CD4-positive, alpha-beta T cell treated with Interleukin-10 for 1 hour (primary cell): ENCODE results near the gene RNASEH2C.
"Not testable (repeated sequence)": the region's sequence is repeated elsewhere in the genome, so short reads cannot be mapped to it uniquely, and the experiment has no call there.

ENCODE experiments used
- DNase-seq: peaks from one replicate; pipeline ENCODE4 v3.0.0-alpha.2; 2020

The RNASEH2C gene

DNA sequence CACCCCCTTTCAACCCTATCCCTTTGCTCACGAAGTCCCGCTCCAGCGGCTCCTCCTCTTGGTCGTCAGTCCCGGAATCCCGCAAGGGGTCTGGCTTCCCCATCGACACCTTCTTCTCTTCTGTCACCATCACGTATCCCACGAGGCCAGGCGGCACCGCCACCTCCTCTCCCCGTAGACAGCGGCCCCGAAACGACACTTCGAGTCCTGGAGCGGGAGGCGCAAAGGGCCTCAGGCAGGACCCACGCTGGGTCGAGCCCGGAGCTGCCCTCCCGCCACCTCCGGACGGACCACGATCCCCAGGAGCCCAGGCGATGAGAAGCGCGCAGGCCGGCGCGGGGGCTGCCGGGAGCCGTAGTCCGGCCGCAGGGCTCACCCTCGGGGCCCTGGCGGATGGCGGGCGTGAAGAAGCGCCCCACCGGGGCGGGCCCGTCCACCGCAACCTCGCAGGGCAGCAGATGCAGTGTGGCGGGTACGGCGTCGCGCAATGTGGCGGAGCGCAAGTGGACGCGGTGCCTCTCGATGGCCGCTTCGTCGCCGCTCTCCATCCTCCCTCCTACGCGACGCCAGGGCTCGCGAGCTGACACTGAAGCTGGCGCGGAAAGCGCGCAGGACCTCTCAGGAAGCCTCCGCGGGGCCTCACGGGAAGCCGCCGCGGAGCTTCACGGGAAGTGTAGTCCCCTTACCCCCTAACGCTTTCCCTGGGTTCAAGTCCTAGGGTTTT is at the start of gene RNASEH2C:
Gene RNASEH2C, minus strand, starts transcription at position 588 of the 724 bp plus-strand sequence. Its CDS starts 40 bp downstream, at position 548.
- peak; percentile 78 for DNase-seq

DNA sequence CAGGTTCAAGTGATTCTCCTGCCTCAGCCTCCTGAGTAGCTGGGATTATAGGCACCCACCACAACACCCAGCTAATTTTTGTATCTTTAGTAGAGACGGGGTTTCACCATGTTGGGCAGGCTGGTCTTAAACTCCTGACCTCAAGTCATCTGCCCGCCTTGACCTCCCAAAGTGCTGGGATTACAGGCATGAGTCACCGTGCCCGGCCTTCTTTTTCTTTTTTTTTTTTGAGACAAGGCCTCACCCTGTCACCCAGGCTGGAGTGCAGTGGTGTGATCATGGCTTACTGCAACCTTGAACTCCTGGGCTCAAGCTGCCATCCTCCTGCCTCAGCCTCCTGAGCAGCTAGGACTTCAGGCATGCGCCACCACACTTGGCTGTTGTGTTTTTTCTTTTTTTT is 47.2 kb upstream of the RNASEH2C start:
- DNase-seq: not testable (repeated sequence)

- no peak for DNase-seq
These were observed 46.8 kb upstream of the RNASEH2C start for GRCh38 chr11:65767406-65767805.

- no peak for DNase-seq
These were observed 45.9 kb upstream of the RNASEH2C start for GRCh38 chr11:65766535-65766934.

GRCh38 chr11:65764434-65764833 is 43.8 kb upstream of the RNASEH2C start:
- no peak for DNase-seq

DNA sequence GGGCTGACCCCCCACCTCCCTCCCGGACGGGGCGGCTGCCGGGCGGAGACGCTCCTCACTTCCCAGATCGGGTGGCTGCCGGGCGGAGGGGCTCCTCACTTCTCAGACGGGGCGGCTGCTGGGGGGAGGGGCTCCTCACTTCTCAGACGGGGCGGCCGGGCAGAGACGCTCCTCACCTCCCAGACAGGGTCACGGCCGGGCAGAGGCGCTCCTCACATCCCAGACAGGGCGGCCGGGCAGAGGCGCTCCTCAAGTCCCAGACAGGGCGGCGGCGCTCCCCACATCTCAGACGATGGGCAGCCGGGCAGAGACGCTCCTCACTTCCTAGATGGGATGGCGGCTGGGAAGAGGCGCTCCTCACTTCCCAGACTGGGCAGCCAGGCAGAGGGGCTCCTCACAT is 42.2 kb upstream of the RNASEH2C start:
- DNase-seq: not testable (repeated sequence)

- DNase-seq: not testable (repeated sequence)
These were observed 41.6 kb upstream of the RNASEH2C start for GRCh38 chr11:65762169-65762568.

DNA sequence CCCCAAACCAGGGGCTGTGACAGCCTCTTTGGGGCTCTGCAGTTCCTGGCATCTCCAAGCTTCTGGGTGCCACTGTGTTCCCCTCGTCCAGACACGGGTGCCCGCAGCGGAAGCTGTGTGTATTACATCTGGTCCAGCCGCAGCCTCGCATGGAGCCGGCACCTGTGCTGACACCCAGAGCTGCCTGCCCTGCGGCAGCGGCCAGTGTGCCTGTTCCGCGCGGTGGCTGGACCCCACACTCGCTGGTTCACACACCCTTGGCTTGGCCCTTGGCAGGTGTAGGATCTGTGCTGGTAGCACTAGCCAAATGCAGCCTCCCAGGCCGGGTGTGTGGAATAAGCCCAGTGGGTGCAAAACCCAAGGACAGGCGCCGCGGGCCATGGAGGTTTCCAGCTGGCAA is 24.5 kb upstream of the RNASEH2C start:
- no peak for DNase-seq

GRCh38 chr11:65744699-65745042 is 24.1 kb upstream of the RNASEH2C start:
- no peak for DNase-seq

GRCh38 chr11:65744026-65744698 is 23.6 kb upstream of the RNASEH2C start:
- DNase-seq: no peak

DNA sequence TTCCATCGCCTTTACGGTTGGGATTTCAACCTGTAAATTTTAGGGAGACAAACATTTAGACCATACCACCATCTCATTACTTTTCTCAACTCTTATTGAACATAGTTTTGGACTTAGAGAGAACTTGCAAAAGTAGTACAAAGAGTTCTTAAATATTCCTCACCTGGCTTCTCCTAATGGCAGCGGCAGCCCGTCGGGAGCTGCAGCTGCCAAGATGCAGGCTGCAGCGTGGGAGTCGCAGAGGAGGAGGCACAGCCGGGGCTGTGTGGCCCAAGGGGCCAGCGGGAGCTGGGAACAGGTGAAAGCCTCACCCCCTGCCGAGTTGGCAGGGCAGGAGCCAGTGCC is 23.1 kb upstream of the RNASEH2C start:
- DNase-seq: no peak

- DNase-seq: no peak
These were observed 21.8 kb upstream of the RNASEH2C start for GRCh38 chr11:65742353-65742752.

DNA sequence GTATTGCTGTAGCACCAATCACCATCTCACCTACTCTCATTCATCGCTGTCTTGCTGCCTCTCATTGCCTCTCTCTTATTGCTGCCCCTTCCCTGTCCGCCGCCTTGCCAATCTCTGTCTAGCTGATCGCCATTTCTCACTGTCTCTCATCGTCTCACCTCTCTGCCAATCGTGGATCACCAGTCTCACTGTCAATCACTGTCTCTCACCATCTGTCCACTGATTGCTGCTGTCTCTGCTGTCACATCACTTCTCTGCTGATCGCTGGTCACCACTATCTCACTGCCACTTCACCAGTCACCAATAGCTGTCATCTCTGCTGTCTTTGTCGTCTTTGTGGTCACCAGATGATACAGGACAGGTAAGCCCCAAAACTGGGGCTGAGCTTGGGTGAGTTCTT is 20.6 kb upstream of the RNASEH2C start:
- DNase-seq: no peak

GRCh38 chr11:65739022-65739421 is 18.4 kb upstream of the RNASEH2C start:
- no peak for DNase-seq

DNA sequence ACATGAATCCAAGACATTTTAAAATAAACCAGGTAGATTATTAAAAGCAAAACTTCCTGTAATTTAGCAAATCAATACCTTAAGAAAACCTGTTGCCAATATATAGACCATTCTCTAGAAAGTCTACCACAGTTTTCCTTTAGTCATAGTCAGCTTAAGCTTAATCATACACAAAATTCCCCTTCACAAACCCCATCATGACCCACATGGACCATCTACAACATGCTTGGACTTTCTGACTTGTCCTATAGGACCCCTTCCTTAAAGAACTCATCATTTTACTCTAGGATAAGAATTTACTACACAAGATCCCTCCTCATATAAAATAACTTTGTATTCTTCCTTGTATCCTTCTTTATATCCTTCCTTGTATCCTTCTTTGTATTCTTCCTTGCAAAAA is 16.2 kb upstream of the RNASEH2C start:
- DNase-seq: no peak

DNA sequence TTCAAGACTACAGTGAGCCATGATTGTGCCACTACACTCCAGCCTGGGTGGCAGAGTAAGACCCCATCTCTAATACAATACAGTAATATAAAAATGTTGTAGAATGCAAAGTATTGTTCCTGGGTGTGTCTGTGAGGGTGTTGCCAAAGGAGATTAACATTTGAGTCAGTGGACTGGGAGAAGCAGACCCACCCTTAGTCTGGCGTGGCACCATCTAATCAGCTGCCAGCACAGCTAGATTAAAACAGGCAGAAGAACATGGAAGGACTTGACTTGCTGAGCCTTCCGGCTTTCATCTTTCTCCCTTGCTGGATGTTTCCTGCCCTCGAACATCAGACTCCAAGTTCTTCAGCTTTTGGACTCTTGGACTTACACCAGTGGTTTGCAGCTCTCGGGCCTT is 14.5 kb upstream of the RNASEH2C start:
- not testable (repeated sequence) for DNase-seq

DNA sequence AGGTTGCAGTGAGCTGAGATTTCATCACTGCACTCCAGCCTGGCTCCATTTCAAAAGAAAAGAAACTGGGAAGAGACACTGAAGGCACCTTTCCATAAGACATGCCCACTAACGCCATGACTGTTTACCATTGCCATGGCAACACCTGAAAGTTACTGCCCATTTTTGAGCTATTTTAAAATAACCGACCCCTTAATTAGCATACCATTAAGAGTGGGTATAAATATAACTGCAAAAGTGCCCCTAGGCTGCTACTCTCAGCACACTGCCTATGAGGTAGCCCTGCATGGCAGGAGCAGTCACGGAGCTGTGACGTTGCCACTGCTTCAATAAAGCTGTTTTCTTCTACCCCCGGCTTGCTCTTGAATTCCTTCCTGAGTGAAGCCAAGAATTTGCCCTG is 9.9 kb upstream of the RNASEH2C start:
- DNase-seq: no peak

GRCh38 chr11:65727865-65728264 is 7.3 kb upstream of the RNASEH2C start:
- DNase-seq: no peak

DNA sequence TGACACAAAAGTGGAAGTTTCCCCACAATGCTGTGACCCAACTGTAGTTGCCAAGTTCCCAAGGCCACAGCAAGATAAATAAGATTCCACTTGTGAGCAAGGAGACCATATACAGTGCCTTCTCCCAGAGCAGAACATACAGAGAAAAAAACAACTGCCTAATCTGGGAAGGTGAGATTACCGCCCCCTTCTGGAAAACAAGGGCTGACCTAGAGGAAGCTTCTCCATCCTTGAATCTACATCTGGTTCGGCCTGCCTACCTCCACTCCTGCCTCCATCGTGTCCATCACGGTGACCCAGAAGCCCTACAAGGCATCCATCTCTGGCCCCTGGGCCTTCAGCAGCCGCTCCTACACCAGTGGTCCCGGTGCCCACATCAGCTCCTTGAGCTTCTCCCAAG is 6.1 kb upstream of the RNASEH2C start:
- DNase-seq: no peak

DNA sequence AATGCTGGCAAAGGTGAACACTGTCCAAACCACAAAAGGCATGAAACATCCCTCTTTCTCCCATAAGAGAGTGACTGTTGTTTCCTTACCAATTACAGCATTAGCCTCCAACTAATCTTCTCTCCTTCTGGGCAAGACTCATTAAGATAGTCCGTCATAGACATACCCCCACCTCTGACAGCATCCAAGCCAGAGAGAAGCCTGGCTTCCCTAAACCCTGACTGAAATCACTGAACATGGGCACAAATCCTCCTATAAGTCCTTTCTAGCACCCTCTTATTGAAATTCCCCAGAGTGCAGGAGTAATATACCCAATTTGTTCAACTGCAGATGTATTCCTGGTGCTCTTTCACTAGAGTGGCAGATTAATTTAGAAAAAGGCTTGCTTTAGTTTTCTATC is 1.7 kb upstream of the RNASEH2C start:
- no peak for DNase-seq

DNA sequence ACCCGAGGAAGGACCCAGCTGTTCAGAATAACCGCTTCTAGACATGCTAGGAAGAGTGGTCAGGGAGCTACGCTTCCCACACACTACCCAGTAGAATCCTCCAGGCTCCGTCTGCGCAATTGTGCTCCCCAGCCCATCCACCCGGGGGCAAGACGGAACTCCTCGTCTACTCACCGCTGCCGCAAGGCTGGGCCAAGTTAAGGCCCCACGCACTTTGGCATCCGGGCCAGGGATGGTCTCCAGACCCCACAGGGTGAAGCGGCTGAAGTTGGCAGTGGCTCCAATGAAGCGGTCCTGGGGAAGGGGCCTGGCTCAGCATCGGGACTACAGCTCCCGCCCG is 757 bp downstream of the RNASEH2C start:
- DNase-seq: peak; percentile 25

DNA sequence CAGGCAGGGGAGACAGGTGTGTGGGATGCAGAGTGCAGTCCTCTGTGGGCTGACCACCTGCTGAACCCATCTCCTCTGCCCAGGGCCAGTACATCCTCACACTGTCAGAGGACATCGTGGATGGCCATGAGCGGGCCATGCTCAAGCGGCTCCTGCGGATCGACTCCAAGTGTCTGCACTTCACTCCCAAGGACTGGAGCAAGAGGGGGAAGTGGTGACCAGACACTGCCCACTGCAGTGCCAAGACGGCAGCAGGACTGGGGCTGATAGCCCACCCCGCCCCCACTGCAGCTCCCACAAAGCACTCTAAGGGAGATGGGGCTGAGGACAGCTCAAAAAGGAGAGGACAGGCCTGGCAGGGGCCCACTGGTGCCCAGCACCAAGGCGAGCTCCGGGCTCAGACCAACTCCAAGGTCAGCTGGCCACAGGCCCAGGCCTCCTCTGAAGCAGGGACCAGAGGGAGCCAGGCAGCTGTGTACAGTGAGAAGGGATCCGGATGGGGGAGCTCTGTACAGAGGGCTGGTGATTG is 1.6 kb downstream of the RNASEH2C start:
- DNase-seq: no peak

DNA sequence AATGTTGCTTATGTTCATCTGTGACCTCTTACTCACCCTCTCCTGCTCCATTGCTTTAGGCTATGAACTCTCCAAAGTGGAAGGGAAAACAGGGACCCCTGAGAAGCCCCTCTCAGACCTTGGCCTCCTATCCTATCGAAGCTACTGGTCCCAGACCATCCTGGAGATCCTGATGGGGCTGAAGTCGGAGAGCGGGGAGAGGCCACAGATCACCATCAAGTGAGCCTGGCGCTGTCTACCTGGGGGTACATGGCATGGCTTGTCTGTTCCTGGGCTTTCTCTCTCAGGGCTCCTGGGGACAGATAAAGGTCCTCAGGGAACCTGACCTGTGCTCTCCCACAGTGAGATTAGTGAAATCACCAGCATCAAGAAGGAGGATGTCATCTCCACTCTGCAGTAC is 2.1 kb downstream of the RNASEH2C start:
- no peak for DNase-seq

GRCh38 chr11:65717906-65718305 is 2.7 kb downstream of the RNASEH2C start:
- DNase-seq: no peak
